Keratinocyte (primary cell): Measurements from ENCODE around the gene EIF6. TPM values are rescaled to one million over a fixed set of nuclear protein-coding genes. Genes with fewer than 3 reads are reported as not detected.

Experiments
- DNase-seq: peaks from one replicate; pipeline ENCODE4 v3.0.0-alpha.2; 2011; ENCODE audit warnings: low read depth, missing footprints, low spot score
- FAIRE-seq: peaks from 2 replicates; lab custom pipeline; 2011; peaks lifted over from hg19 to GRCh38; lab: Jason Lieb, UNC
- H2AFZ ChIP-seq: 2 replicates; pipeline ENCODE4 v1.6.0; 2012; ENCODE audit warnings: low read length, control low read depth, inconsistent platforms; ENCODE audit not compliant: control insufficient read depth
- H3K27ac ChIP-seq: 2 replicates; pipeline ENCODE4 v1.5.1; 2011; ENCODE audit warnings: low read length; ENCODE audit not compliant: control insufficient read depth, insufficient read depth
- H3K27me3 ChIP-seq: 3 replicates; pipeline ENCODE4 v1.6.0; 2011; ENCODE audit warnings: low read length; ENCODE audit not compliant: control insufficient read depth, insufficient read depth; ENCODE audit errors: extremely low read depth
- H3K36me3 ChIP-seq, 2 experiments: 2 replicates in 1 of 2; 3 replicates in 1 of 2; pipeline ENCODE4 v1.5.1; 2011; ENCODE audit warnings: low read length in 2 of 2, mild to moderate bottlenecking in 1 of 2; ENCODE audit not compliant: control insufficient read depth in 2 of 2, insufficient read depth in 2 of 2; ENCODE audit errors: extremely low read depth in 1 of 2
- H3K4me1 ChIP-seq: 3 replicates; pipeline ENCODE4 v1.5.1; 2011; ENCODE audit warnings: low read length; ENCODE audit not compliant: control insufficient read depth, insufficient read depth; ENCODE audit errors: extremely low read depth
- H3K4me2 ChIP-seq: 3 replicates; pipeline ENCODE4 v1.6.0; 2011; ENCODE audit warnings: low read depth, low read length; ENCODE audit not compliant: control insufficient read depth, insufficient read depth; ENCODE audit errors: extremely low read depth
- H3K4me3 ChIP-seq, 3 experiments: fragments of 200-600 bp in 1 of 3; sonication (generic) in 1 of 3; 2 replicates in 2 of 3; 3 replicates in 1 of 3; pipeline ENCODE4 v1.5.1; 2011 to 2016; ENCODE audit warnings: low read length in 3 of 3, mild to moderate bottlenecking in 3 of 3, control low read depth in 2 of 3, inconsistent platforms in 1 of 3, low read depth in 1 of 3, mixed read lengths in 1 of 3, mixed run types in 1 of 3, moderate library complexity in 1 of 3; ENCODE audit not compliant: control insufficient read depth in 2 of 3, insufficient read depth in 2 of 3; ENCODE audit errors: extremely low read depth in 1 of 3
- H3K79me2 ChIP-seq: 2 replicates; pipeline ENCODE4 v1.6.0; 2012; ENCODE audit warnings: low read length; ENCODE audit not compliant: control insufficient read depth, insufficient read depth
- H3K9ac ChIP-seq: 3 replicates; pipeline ENCODE4 v1.6.0; 2011; ENCODE audit warnings: low read length; ENCODE audit not compliant: control insufficient read depth, insufficient read depth; ENCODE audit errors: extremely low read depth
- H3K9me1 ChIP-seq: 3 replicates; pipeline ENCODE4 v1.6.0; 2011; ENCODE audit warnings: low read length; ENCODE audit not compliant: control insufficient read depth, insufficient read depth; ENCODE audit errors: extremely low read depth
- H3K9me3 ChIP-seq: 2 replicates; pipeline ENCODE4 v1.5.1; 2012; ENCODE audit warnings: low read depth, low read length; ENCODE audit not compliant: control insufficient read depth
- H4K20me1 ChIP-seq: 3 replicates; pipeline ENCODE4 v1.6.0; 2011; ENCODE audit warnings: low read length; ENCODE audit not compliant: control insufficient read depth, insufficient read depth; ENCODE audit errors: extremely low read depth
- EZH2 ChIP-seq: IDR thresholded peaks from one replicate; pipeline ENCODE4 v1.6.1; 2012; ENCODE audit warnings: inconsistent platforms, mild to moderate bottlenecking, low read length, moderate library complexity
- dilution Hi-C: fragments of 300-500 bp; cut with MboI; formaldehyde crosslinking; loops from one replicate; pipeline ENCODE4 v1.7.0; 2020; ENCODE audit warnings: low sequenced_read_pairs; ENCODE audit not compliant: extremely low pct_ligation_motif_present
- polyA plus RNA-seq, 5 experiments: library from polyadenylated mRNA; depleted of rRNA in 3 of 5; stranded (reverse) in 3 of 5; stranded (forward) in 1 of 5; unstranded in 1 of 5; fragments of >200 nt; gene quantifications; 1 replicate in 1 of 5; 2 replicates in 3 of 5; 3 replicates in 1 of 5; pipeline versions ENCODE4 v1.2.1 to v1.2.3, GENCODE V29; 2011 to 2012; ENCODE audit warnings: missing spikeins in 2 of 5, low read depth in 1 of 5, low replicate concordance in 1 of 5
- TF ChIP-seq, protein P1 (sequence below), 3 experiments: IDR thresholded peaks in 1 of 3; conservative IDR thresholded peaks in 1 of 3; optimal IDR thresholded peaks in 1 of 3; 2 replicates in 2 of 3; 3 replicates in 1 of 3; pipeline versions ENCODE3 to v1.5.1; 2011; ENCODE audit warnings: low read length in 3 of 3, mild to moderate bottlenecking in 3 of 3, moderate library complexity in 2 of 3, control low read depth in 1 of 3, inconsistent platforms in 1 of 3; ENCODE audit not compliant: insufficient read depth in 2 of 3; ENCODE audit errors: extremely low read depth in 1 of 3

Gene EIF6
- polyA plus RNA-seq, 1 donor (not counting 4 experiments of a cell fraction or from before 2014, with no cell fraction given), result 206 TPM

DNA sequence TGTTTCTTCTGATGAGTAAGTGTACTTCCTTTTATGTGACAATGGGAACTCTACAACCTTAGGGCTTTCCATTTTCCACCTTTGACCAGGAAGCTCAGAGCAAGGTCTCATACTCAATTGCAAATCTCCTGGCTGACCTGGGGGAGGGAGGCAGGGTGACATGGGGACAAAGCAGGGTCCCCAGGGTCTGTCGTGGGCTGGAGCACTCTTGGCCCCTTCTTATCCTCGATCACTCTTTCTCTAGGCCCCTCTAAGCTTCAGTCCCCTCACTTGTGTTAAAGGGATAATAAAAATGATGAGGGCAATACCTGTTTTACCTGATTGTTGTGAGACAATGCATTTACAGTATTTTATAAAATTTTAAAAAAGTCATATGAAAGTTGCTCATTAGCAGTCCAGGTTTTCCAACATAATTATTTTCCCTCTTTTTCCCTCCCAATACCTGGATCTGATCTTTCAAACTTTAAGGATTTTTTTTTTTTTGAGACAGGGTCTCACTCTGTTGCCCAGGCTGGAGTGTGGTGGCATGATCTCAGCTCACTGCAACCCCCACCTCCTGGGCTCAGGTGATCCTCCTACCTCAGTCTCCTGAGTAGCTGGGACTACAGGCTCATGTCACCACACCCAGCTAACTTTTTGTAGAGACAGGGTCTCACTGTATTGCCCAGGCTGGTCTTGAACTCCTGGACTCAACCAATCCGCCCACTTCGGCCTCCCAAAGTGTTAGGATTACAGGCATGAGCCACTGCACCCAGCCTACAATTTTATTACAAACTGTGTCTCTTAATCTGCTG, 16.1 kb upstream of the EIF6 start:
- dilution Hi-C loops, result no loop called here
- Histone ChIP-seq H3K4me1 (peaks cover 41% of the 10 kb centered on the region), H3K9me1 (no peaks in the 10 kb centered on the region), H3K27ac (no peak overlapping the region), H2AFZ (no peak overlapping the region), H3K9me3 (no peaks in the 10 kb centered on the region), H3K27me3 (no peaks in the 10 kb centered on the region), H3K4me3 (no peak overlapping the region), H3K4me2 (no peak overlapping the region), H3K9ac (no peak overlapping the region), H3K36me3 (peaks cover 2 to 10% of the 10 kb centered on the region in 2 experiments), H3K79me2 (no peaks in the 10 kb centered on the region), H4K20me1 (no peaks in the 10 kb centered on the region)
- FAIRE-seq (no peak), DNase-seq (no peak)
- TF ChIP-seq, protein P1, sequence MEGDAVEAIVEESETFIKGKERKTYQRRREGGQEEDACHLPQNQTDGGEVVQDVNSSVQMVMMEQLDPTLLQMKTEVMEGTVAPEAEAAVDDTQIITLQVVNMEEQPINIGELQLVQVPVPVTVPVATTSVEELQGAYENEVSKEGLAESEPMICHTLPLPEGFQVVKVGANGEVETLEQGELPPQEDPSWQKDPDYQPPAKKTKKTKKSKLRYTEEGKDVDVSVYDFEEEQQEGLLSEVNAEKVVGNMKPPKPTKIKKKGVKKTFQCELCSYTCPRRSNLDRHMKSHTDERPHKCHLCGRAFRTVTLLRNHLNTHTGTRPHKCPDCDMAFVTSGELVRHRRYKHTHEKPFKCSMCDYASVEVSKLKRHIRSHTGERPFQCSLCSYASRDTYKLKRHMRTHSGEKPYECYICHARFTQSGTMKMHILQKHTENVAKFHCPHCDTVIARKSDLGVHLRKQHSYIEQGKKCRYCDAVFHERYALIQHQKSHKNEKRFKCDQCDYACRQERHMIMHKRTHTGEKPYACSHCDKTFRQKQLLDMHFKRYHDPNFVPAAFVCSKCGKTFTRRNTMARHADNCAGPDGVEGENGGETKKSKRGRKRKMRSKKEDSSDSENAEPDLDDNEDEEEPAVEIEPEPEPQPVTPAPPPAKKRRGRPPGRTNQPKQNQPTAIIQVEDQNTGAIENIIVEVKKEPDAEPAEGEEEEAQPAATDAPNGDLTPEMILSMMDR (optimal IDR thresholded peaks at IDR 0.05 in 1 of 3, IDR thresholded peaks at IDR 0.05 in 1 of 3, conservative IDR thresholded peaks at IDR 0.05 in 1 of 3; ENCODE audit: extremely low read depth in 1 of 3, insufficient read depth in 2 of 3, low read length in 3 of 3), result no peak
- TF ChIP-seq EZH2, result no peak

DNA sequence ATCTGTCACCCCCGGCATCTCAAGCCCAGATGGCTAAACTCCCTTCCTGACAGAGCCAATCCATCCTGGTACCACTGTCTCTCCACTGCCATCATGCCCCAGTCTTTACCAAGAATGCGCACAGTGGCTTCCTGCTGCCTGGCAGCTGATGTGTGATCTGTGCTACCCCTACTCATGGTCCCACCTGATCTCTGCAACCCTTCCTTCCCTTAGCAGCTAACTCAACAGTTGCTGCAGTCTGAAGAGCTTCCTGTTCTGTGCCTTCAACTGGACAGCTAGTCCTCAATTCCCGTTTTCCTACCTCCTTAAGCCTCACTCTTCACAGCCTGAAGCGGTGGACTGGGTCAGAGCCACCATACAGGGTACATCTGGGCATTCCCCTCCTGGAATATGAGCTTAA, 15.2 kb upstream of the EIF6 start:
- Histone ChIP-seq H3K4me3 (no peak overlapping the region), H3K9me1 (no peaks in the 10 kb centered on the region), H3K4me1 (peaks cover 33% of the 10 kb centered on the region), H3K36me3 (peaks cover 0 to 6% of the 10 kb centered on the region in 2 experiments), H3K27me3 (no peaks in the 10 kb centered on the region), H2AFZ (no peak overlapping the region), H3K4me2 (no peak overlapping the region), H3K27ac (no peak overlapping the region), H3K79me2 (no peaks in the 10 kb centered on the region), H3K9me3 (no peaks in the 10 kb centered on the region), H3K9ac (no peak overlapping the region), H4K20me1 (no peaks in the 10 kb centered on the region)
- DNase-seq, result no peak
- dilution Hi-C loops, result no loop called here
- FAIRE-seq, result no peak
- TF ChIP-seq, protein P1 (optimal IDR thresholded peaks at IDR 0.05 in 1 of 3, IDR thresholded peaks at IDR 0.05 in 1 of 3, conservative IDR thresholded peaks at IDR 0.05 in 1 of 3; ENCODE audit: extremely low read depth in 1 of 3, insufficient read depth in 2 of 3, low read length in 3 of 3), result no peak
- TF ChIP-seq EZH2, result no peak
